GM23338 (cell line): ENCODE measurements around the gene TP53I3. TPM values are rescaled to one million over a fixed set of nuclear protein-coding genes. Genes with fewer than 3 reads are reported as not detected.

Experiments
- ATAC-seq: fragments of 200-7000 bp; cut with Tn5 transposase; 3 replicates; pipeline ENCODE4 v1.9.1; 2020
- DNase-seq: peaks from one replicate; pipeline ENCODE4 v3.0.0-alpha.2; 2015; ENCODE audit warnings: low spot score
- H2AFZ ChIP-seq: fragments of 200-600 bp; sonication (generic); 2 replicates; pipeline ENCODE4 v1.8.0; 2016; ENCODE audit warnings: antibody characterized with exemption, mild to moderate bottlenecking, moderate library complexity
- H3F3A ChIP-seq: fragments of 200-600 bp; sonication (generic); replicated peaks from 2 replicates; pipeline ENCODE4 v1.8.0; 2017; ENCODE audit warnings: antibody characterized with exemption, mixed run types, low read depth
- H3K27ac ChIP-seq: fragments of 200-600 bp; sonication (generic); 2 replicates; pipeline ENCODE4 v1.6.1; 2016; ENCODE audit warnings: low read depth
- H3K27me3 ChIP-seq: fragments of 200-600 bp; sonication (generic); 2 replicates; pipeline ENCODE4 v1.8.0; 2016; ENCODE audit warnings: mild to moderate bottlenecking, mixed run types, moderate library complexity; ENCODE audit not compliant: insufficient read depth
- H3K36me3 ChIP-seq: fragments of 200-600 bp; sonication (generic); 2 replicates; pipeline ENCODE4 v1.8.0; 2016; ENCODE audit warnings: mild to moderate bottlenecking; ENCODE audit not compliant: insufficient read depth
- H3K4me1 ChIP-seq: fragments of 200-600 bp; sonication (generic); 2 replicates; pipeline ENCODE4 v1.8.0; 2016; ENCODE audit warnings: mild to moderate bottlenecking, moderate library complexity; ENCODE audit not compliant: insufficient read depth
- H3K4me2 ChIP-seq: fragments of 200-600 bp; sonication (generic); 2 replicates; pipeline ENCODE4 v1.7.1; 2017; ENCODE audit warnings: mixed run types
- H3K4me3 ChIP-seq: fragments of 200-600 bp; sonication (generic); 2 replicates; pipeline ENCODE4 v1.6.1; 2016; ENCODE audit warnings: mixed run types
- H3K79me2 ChIP-seq: fragments of 200-600 bp; sonication (generic); replicated peaks from 2 replicates; pipeline ENCODE4 v1.8.0; 2017; ENCODE audit warnings: mild to moderate bottlenecking; ENCODE audit not compliant: insufficient read depth
- H3K9me2 ChIP-seq: fragments of 200-600 bp; sonication (generic); 2 replicates; pipeline ENCODE4 v1.8.0; 2017; ENCODE audit not compliant: insufficient read depth
- H4K20me1 ChIP-seq: fragments of 200-600 bp; sonication (generic); replicated peaks from 2 replicates; pipeline ENCODE4 v1.8.0; 2017; ENCODE audit warnings: mild to moderate bottlenecking; ENCODE audit not compliant: insufficient read depth
- H3K27ac Mint-ChIP-seq: 2 replicates; pipeline ENCODE4 v1.8.0; 2020; ENCODE audit warnings: inconsistent platforms, mild to moderate bottlenecking, moderate library complexity, mixed read lengths
- H3K27me3 Mint-ChIP-seq: 3 replicates; pipeline ENCODE4 v1.8.0; 2022; ENCODE audit warnings: low read depth, mild to moderate bottlenecking, moderate library complexity, mixed read lengths, inconsistent platforms; ENCODE audit not compliant: insufficient read depth, poor library complexity
- H3K36me3 Mint-ChIP-seq: 3 replicates; pipeline ENCODE4 v1.8.0; 2021; ENCODE audit warnings: low read depth, mild to moderate bottlenecking, inconsistent platforms, moderate library complexity, mixed read lengths
- H3K4me1 Mint-ChIP-seq: 3 replicates; pipeline ENCODE4 v1.8.0; 2020; ENCODE audit warnings: mild to moderate bottlenecking, inconsistent platforms, mixed read lengths
- H3K4me3 Mint-ChIP-seq: 3 replicates; pipeline ENCODE4 v1.8.0; 2021; ENCODE audit warnings: moderate library complexity, mild to moderate bottlenecking, inconsistent platforms, mixed read lengths
- H3K9me3 Mint-ChIP-seq: 3 replicates; pipeline ENCODE4 v1.8.0; 2020; ENCODE audit warnings: moderate library complexity, mild to moderate bottlenecking, inconsistent platforms, mixed read lengths
- CREB1 ChIP-seq: fragments of 250-450 bp; sonication (Bioruptor Pico); IDR thresholded peaks from 2 replicates; pipeline ENCODE4 v1.5.0; 2020; ENCODE audit warnings: low read depth, mild to moderate bottlenecking, moderate library complexity
- CTCF ChIP-seq, 2 experiments: fragments of 200-600 bp in 1 of 2; sonication (generic) in 1 of 2; conservative IDR thresholded peaks; 2 replicates each; pipeline versions ENCODE4 v1.5.1 to v1.6.1; 2016 to 2017; ENCODE audit warnings: antibody characterized with exemption in 2 of 2, low read depth in 2 of 2, mild to moderate bottlenecking in 2 of 2, moderate library complexity in 1 of 2
- EZH2 ChIP-seq: fragments of 200-600 bp; sonication (generic); IDR thresholded peaks from one replicate; pipeline ENCODE4 v1.8.0; 2017; ENCODE audit warnings: antibody characterized with exemption, mild to moderate bottlenecking, low read depth; ENCODE audit not compliant: unreplicated experiment
- NANOG ChIP-seq: IDR thresholded peaks from 2 replicates; pipeline ENCODE4 v1.6.1; 2016; ENCODE audit warnings: antibody characterized with exemption, borderline replicate concordance
- POLR2AphosphoS5 ChIP-seq: IDR thresholded peaks from 2 replicates; pipeline ENCODE4 v1.6.1; 2016; ENCODE audit warnings: antibody characterized with exemption, low read depth
- REST ChIP-seq: IDR thresholded peaks from one replicate; pipeline ENCODE4 v1.6.1; 2018; ENCODE audit warnings: antibody characterized with exemption; ENCODE audit not compliant: unreplicated experiment
- STAT1 ChIP-seq: IDR thresholded peaks from one replicate; pipeline ENCODE4 v1.6.1; 2016; ENCODE audit warnings: antibody characterized with exemption; ENCODE audit not compliant: unreplicated experiment
- ZNF114 ChIP-seq: fragments of 250-450 bp; sonication (Bioruptor Pico); IDR thresholded peaks from 2 replicates; pipeline ENCODE4 v1.5.0; 2020; ENCODE audit warnings: mild to moderate bottlenecking, moderate library complexity
- ZNF331 ChIP-seq: fragments of 250-450 bp; sonication (Bioruptor Pico); IDR thresholded peaks from 2 replicates; pipeline ENCODE4 v1.5.0; 2020; ENCODE audit warnings: low read depth, mild to moderate bottlenecking, moderate library complexity
- ZNF462 ChIP-seq: fragments of 250-450 bp; sonication (Bioruptor Pico); IDR thresholded peaks from 2 replicates; pipeline ENCODE4 v1.5.0; 2020; ENCODE audit warnings: mild to moderate bottlenecking, moderate library complexity
- polyA plus RNA-seq: library from polyadenylated mRNA; unstranded; fragments of >200 nt; fragmentation: Nextera tagmentation; extraction: Ambion mirVana; gene quantifications from 2 replicates; pipeline ENCODE4 v1.2.1, GENCODE V29; 2016
- total RNA-seq: library from RNA; depleted of rRNA; stranded (reverse); fragments of >200 nt; shearing (Covaris generic); gene quantifications from 2 replicates; pipeline ENCODE4 v1.2.3, GENCODE V29; 2014
- TF ChIP-seq, protein P1 (sequence below): IDR thresholded peaks from 2 replicates; pipeline ENCODE4 v1.6.1; 2016; ENCODE audit warnings: antibody characterized with exemption

The TP53I3 gene
- total and polyA plus RNA-seq, 2 experiments from 2014 or later: 27.8 to 36.5 TPM

GRCh38 chr2:24104110-24104650 is 19.5 kb upstream of the TP53I3 start (continued):
- no peak for TF ChIP-seq ZNF462 (CRISPR knock-in tag)

DNA sequence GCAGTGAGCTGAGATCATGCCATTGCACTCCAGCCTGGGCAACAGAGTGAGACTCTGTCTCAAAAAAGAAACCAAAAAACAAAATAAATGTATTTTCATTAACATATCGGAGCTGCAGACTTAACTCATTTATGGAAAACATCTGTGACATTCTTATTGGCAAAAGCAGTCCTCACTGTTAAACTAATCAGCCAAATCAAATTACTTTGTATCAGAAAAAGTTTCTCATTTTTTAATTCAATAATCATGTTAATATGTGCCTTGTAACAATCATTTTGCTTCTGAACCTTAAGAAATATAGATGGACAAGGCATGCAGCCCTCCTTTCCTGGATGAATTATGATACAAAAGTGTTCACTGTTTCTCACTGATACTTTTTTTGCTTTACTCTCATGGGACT is 18.0 kb upstream of the TP53I3 start:
- Mint-ChIP-seq H3K4me3 (no peak overlapping the region), H3K9me3 (peaks cover 4% of the 10 kb centered on the region; the same call in 1 of the 3 replicates)
- H3K27ac ChIP-seq: no peak overlapping the region

More for the DNA sequence above, 18.0 kb upstream of the TP53I3 start:
- no peaks in the 10 kb centered on the region for H3K27me3 ChIP-seq
- no peak overlapping the region for H3K4me2 ChIP-seq
- Mint-ChIP-seq H3K36me3 (no peaks in the 10 kb centered on the region), H3K4me1 (no peaks in the 10 kb centered on the region; the same call in 2 of the 3 replicates), H3K27ac (no peak overlapping the region), H3K27me3 (peaks cover 4% of the 10 kb centered on the region)
- ATAC-seq (no peak), DNase-seq (no peak)
- no peaks in the 10 kb centered on the region for H3K4me1 ChIP-seq
- no peaks in the 10 kb centered on the region; the same call in 1 of the 2 replicates for H3K36me3 ChIP-seq
- no peak overlapping the region for H3K4me3 ChIP-seq
- H3K79me2 ChIP-seq: no peaks in the 10 kb centered on the region
- no peak overlapping the region for H2AFZ ChIP-seq
- no peaks in the 10 kb centered on the region for H3K9me2 ChIP-seq
- TF ChIP-seq NANOG: no peak
- TF ChIP-seq REST: no peak
- no peak for TF ChIP-seq CTCF (conservative IDR thresholded peaks at IDR 0.05; ENCODE audit: low read depth in 2 of 2)
- TF ChIP-seq POLR2AphosphoS5: no peak
- TF ChIP-seq, protein P1, sequence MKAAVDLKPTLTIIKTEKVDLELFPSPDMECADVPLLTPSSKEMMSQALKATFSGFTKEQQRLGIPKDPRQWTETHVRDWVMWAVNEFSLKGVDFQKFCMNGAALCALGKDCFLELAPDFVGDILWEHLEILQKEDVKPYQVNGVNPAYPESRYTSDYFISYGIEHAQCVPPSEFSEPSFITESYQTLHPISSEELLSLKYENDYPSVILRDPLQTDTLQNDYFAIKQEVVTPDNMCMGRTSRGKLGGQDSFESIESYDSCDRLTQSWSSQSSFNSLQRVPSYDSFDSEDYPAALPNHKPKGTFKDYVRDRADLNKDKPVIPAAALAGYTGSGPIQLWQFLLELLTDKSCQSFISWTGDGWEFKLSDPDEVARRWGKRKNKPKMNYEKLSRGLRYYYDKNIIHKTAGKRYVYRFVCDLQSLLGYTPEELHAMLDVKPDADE: no peak
- TF ChIP-seq CREB1 (CRISPR knock-in tag): no peak
- TF ChIP-seq ZNF331: no peak
- no peak for TF ChIP-seq ZNF114
- no peak for TF ChIP-seq STAT1
- TF ChIP-seq EZH2: no peak
- H3F3A ChIP-seq: no peaks in the 10 kb centered on the region
- H4K20me1 ChIP-seq: no peaks in the 10 kb centered on the region
